RWPE2 (cell line): ENCODE measurements around the gene RANBP3L.

Experiments used
- ATAC-seq: fragments of 200-7000 bp; cut with Tn5 transposase; 3 replicates; pipeline ENCODE4 v1.9.1; 2021; ENCODE audit warnings: low read depth
- DNase-seq: peaks from one replicate; pipeline ENCODE4 v3.0.0-alpha.2; 2020; ENCODE audit warnings: low spot score
- H3K27ac ChIP-seq: fragments of 450-650 bp; 2 replicates; pipeline ENCODE4 v1.5.1; 2017; ENCODE audit warnings: mild to moderate bottlenecking; ENCODE audit not compliant: poor library complexity, severe bottlenecking
- H3K27me3 ChIP-seq: fragments of 250-450 bp; sonication (Bioruptor Pico); 2 replicates; pipeline ENCODE4 v1.5.1; 2021; ENCODE audit warnings: mild to moderate bottlenecking, moderate library complexity; ENCODE audit not compliant: insufficient read depth, poor library complexity, severe bottlenecking
- H3K36me3 ChIP-seq: fragments of 250-450 bp; sonication (Bioruptor Pico); 2 replicates; pipeline ENCODE4 v1.5.1; 2020; ENCODE audit warnings: low read depth, mild to moderate bottlenecking, moderate library complexity
- H3K4me1 ChIP-seq: fragments of 250-450 bp; sonication (Bioruptor Pico); 2 replicates; pipeline ENCODE4 v1.5.1; 2021; ENCODE audit warnings: mild to moderate bottlenecking, moderate library complexity; ENCODE audit not compliant: insufficient read depth, poor library complexity, severe bottlenecking
- H3K4me3 ChIP-seq: fragments of 250-450 bp; sonication (Bioruptor Pico); 2 replicates; pipeline ENCODE4 v1.5.1; 2021; ENCODE audit warnings: mild to moderate bottlenecking, moderate library complexity; ENCODE audit not compliant: severe bottlenecking
- H3K9me3 ChIP-seq: fragments of 250-450 bp; sonication (Bioruptor Pico); 2 replicates; pipeline ENCODE4 v1.5.1; 2021; ENCODE audit warnings: mild to moderate bottlenecking, moderate library complexity; ENCODE audit not compliant: severe bottlenecking
- TF ChIP-seq, protein P1 (sequence below): fragments of 450-650 bp; IDR thresholded peaks from one replicate; pipeline ENCODE4 v1.5.1; 2017; ENCODE audit warnings: mild to moderate bottlenecking, moderate library complexity; ENCODE audit not compliant: poor library complexity, severe bottlenecking

Gene RANBP3L

DNA sequence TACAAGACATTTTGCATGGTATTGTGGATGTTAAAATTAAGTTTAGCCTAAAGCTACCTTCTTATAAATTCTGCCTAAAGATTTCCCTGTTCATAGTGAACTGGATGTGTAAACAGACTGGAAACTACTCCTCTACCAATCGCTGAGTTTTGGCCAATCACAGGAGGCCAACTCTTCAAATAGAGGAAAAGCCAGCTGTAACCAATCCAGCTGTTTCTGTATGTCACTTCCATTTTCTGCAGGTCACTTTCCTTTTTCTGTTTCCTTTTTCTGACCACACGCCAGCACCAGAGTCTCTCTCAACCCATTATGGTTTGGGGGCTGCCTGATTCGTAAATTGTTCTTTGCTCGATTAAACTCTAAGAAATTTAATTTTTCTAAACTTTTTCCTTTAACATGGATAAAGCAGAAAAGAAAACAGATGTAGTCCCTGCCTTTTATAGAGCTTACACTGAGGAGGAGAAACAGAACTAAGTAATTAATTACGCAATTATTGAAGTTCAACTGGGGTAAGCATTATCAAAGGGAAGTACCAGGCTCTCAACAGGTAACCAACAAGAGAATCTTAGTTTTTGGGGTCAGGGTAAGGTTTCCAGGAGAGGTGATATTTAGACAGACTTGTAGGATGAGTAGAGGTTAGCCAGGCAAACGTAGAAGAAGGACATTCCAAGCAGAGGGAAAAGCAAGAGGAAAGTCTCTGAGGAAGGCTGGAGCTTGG is 27.7 kb downstream of the RANBP3L start:
- DNase-seq (no peak), ATAC-seq (no peak)
- H3K27me3 ChIP-seq, result no peaks in the 10 kb centered on the region
- H3K4me1 ChIP-seq, result no peaks in the 10 kb centered on the region
- H3K9me3 ChIP-seq, result no peaks in the 10 kb centered on the region
- H3K27ac ChIP-seq, result no peak overlapping the region
- H3K36me3 ChIP-seq, result no peaks in the 10 kb centered on the region
- TF ChIP-seq, protein P1, sequence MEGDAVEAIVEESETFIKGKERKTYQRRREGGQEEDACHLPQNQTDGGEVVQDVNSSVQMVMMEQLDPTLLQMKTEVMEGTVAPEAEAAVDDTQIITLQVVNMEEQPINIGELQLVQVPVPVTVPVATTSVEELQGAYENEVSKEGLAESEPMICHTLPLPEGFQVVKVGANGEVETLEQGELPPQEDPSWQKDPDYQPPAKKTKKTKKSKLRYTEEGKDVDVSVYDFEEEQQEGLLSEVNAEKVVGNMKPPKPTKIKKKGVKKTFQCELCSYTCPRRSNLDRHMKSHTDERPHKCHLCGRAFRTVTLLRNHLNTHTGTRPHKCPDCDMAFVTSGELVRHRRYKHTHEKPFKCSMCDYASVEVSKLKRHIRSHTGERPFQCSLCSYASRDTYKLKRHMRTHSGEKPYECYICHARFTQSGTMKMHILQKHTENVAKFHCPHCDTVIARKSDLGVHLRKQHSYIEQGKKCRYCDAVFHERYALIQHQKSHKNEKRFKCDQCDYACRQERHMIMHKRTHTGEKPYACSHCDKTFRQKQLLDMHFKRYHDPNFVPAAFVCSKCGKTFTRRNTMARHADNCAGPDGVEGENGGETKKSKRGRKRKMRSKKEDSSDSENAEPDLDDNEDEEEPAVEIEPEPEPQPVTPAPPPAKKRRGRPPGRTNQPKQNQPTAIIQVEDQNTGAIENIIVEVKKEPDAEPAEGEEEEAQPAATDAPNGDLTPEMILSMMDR, result no peak
- H3K4me3 ChIP-seq, result no peak overlapping the region

DNA sequence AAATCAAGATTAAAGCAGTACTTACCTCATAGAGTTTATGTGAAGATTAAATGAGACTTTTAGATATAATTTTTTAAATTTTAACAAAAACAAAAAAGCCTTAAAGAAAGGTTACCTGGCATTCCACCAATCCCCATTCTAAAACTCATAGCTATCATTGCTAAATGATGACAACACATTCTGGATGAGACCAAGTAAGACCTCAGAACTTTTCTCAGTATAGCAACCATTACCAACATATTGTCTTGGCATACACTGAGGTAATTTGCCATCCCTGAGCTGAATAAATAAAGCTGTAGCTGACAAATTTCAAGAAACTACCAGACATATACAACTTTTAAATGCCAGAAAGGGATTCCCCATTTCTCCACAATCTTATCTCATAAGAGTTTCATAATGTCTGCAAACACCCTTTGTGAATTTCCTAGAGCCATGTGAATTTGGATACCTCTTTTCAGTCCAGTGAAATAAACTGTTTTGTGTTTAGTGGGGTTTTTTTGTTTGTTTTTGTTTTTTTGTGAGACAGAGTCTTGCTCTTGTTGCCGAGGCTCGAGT is 29.5 kb downstream of the RANBP3L start:
- TF ChIP-seq, protein P1, result no peak
- ATAC-seq, result no peak
- H3K4me3 ChIP-seq, result no peak overlapping the region
- H3K9me3 ChIP-seq, result no peaks in the 10 kb centered on the region
- no peaks in the 10 kb centered on the region for H3K4me1 ChIP-seq
- no peak for DNase-seq
- no peaks in the 10 kb centered on the region for H3K36me3 ChIP-seq
- H3K27me3 ChIP-seq, result no peaks in the 10 kb centered on the region
- H3K27ac ChIP-seq, result no peak overlapping the region

DNA sequence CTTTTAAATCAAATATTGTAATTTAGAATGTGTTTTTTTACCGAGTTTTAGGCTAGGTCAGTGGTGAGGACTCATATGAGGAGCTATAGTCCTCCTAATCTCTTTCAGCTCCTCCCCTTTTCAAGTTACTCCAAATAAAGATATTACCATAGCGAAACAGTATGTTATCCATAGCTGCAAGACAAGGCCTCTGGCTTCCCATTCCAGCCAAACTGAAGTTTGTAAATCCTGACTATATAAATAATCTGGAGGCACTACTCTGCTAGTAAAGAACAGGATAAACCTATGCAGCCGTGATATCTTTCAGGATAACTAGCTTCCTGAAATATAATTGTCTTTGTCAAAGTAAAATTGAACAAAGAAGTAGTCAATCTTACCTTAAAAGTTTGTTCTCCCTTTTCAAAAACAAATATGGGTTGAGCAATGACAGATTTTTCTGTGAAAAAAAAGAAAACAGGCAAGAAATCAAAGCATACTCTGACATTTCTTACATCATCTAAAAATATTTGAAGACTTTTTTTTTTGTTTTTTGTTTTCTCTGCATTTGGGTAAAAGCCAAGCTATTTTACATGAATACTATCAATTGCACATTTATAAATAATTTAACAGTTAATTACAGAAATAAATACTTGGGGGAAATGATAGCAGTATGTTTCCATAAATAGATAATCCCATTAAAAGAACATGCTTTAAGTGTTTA is 30.7 kb downstream of the RANBP3L start:
- Histone ChIP-seq H3K9me3 (no peaks in the 10 kb centered on the region), H3K4me1 (no peaks in the 10 kb centered on the region), H3K27ac (no peak overlapping the region), H3K36me3 (no peaks in the 10 kb centered on the region), H3K4me3 (no peak overlapping the region), H3K27me3 (no peaks in the 10 kb centered on the region)
- DNase-seq, result no peak
- TF ChIP-seq, protein P1, result no peak
- no peak for ATAC-seq

DNA sequence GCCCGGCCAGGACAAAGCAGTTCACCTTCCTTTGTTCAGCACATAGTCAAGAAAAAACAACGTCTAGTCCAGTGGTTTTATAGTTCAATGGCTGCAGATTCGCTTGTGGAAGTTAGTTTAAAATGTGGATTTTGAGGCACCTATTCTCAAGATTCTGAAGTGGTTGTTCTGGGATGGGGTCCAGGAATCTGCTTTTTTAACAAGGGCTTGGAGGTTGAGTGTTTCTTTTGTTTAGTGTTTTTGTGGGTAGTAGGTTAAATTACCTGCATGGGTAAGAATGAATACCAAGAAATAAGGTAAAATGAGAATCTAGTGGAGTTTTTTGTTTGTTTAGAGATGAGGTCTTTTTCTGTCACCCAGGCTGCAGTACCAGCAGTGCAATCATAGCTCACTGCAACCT is 31.5 kb downstream of the RANBP3L start:
- no peak overlapping the region for H3K4me3 ChIP-seq
- DNase-seq (no peak), ATAC-seq (no peak)
- no peak overlapping the region for H3K27ac ChIP-seq
- H3K9me3 ChIP-seq, result no peaks in the 10 kb centered on the region
- H3K4me1 ChIP-seq, result no peaks in the 10 kb centered on the region
- TF ChIP-seq, protein P1, result no peak
- no peaks in the 10 kb centered on the region for H3K36me3 ChIP-seq
- no peaks in the 10 kb centered on the region for H3K27me3 ChIP-seq

DNA sequence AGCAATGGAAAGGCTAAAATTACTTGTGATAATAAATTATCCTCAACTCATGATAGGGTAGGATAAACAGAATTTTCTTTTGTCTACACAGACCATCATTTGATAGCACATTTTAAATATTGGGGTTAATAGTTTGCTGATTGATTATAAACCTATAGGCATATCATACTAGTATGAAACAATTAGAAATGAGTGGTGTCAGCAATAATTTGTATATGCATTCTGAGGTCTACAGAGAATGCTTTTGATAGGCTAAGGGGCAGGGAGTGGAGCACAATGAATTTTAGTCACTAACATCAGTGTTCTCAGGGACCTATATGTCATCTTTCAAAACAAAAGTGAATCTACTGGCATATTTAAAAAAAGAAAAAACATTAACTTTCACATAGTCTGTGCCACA is 32.2 kb downstream of the RANBP3L start:
- H3K9me3 ChIP-seq, result no peaks in the 10 kb centered on the region
- H3K4me3 ChIP-seq, result no peak overlapping the region
- no peaks in the 10 kb centered on the region for H3K27me3 ChIP-seq
- no peaks in the 10 kb centered on the region for H3K36me3 ChIP-seq
- no peaks in the 10 kb centered on the region for H3K4me1 ChIP-seq
- ATAC-seq (no peak), DNase-seq (no peak)
- H3K27ac ChIP-seq, result no peak overlapping the region
- TF ChIP-seq, protein P1, result no peak
